AG08395 (cell line): ENCODE measurements around the gene POLE2.
"Not testable (repeated sequence)": the region's sequence is repeated elsewhere in the genome, so short reads cannot be mapped to it uniquely, and the experiment has no call there.

Source experiments
- DNase-seq: peaks from one replicate; pipeline ENCODE4 v3.0.0; 2012; ENCODE audit warnings: mixed read lengths, low spot score

POLE2 gene

GRCh38 chr14:49687942-49688700 is at the start of gene POLE2:
Gene POLE2 (minus strand): TSS chr14:49688214. CDS start chr14:49688203, 11 bp downstream.
- DNase-seq: peak; percentile 74

- DNase-seq: not testable (repeated sequence)
Observed at GRCh38 chr14:49735669-49736068, 47.7 kb upstream of the POLE2 start.

- DNase-seq: no peak
Observed at GRCh38 chr14:49733836-49734235, 45.8 kb upstream of the POLE2 start.

- no peak for DNase-seq
Observed at GRCh38 chr14:49732896-49733295, 44.9 kb upstream of the POLE2 start.

- DNase-seq: no peak
Observed at GRCh38 chr14:49727171-49727570, 39.2 kb upstream of the POLE2 start.

DNA sequence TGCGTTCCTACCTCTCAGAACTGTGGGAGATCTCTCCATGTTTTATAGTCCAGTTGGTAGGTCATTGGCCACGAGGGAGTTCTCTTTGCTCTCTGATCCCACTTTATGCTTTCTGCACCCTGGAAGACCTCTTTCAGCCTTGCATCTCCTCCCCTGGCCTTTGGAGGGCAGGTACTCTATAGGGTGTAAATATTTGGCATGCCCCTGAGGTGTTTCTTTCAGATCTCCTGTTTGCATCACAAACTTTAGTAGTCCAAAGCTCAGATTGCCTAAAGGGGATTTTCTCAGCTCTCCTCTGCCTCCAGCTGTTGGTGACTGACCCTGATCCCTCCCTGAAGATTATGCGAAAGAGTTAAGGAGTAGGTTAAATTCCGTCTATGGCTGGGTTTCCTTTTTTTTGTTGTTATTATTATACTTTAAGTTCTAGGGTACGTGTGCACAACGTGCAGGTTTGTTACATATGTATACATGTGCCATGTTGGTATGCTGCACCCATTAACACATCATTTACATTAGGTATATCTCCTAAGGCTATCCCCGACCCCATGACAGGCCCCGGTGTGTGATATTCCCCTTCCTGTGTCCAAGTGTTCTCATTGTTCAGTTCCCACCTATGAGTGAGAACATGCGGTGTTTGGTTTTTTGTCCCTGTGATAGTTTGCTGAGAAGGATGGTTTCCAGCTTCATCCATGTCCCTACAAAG is 33.9 kb upstream of the POLE2 start:
- DNase-seq: not testable (repeated sequence)

DNA sequence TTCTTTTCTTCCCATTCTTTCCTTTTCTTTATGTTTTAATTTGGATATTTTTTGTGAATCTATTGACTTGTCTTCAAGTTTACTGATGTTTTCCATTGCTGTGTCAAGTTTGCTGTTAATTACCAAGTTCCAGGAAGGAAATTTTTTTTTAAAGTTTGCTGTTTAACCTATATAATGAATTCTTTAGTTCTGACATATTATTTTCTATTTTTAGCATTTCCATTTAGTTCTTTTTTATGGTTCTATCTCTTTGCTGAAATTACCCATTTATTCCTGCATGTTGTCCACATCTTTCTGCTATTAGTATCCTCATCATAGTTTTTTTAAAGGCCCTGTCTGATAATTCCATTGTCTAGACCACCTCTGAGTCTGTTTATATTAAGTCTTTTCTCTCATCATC is 32.7 kb upstream of the POLE2 start:
- DNase-seq: no peak

- not testable (repeated sequence) for DNase-seq
Observed at GRCh38 chr14:49710993-49711392, 23.0 kb upstream of the POLE2 start.

- DNase-seq: not testable (repeated sequence)
Observed at GRCh38 chr14:49704471-49704870, 16.5 kb upstream of the POLE2 start.

GRCh38 chr14:49703965-49704364 is 16.0 kb upstream of the POLE2 start:
- no peak for DNase-seq

DNA sequence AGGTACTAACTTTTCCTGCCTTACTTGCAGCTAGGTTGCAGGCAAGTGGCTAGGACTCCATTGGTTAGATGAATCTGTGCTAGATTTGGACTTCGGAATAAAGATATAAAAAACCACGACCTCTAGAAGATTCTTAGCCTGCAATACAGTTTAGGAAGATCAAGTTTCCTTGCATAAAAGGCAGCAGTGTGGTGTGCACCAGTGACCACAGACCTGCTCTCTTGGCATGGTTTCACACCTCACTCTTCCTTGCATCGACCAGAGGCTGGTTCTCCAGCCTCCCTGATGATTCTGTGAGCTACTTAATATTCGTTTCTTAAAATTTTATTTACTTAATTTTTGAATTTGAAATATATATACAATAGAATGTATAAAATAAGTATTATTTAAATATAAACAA is 14.7 kb upstream of the POLE2 start:
- no peak for DNase-seq

- DNase-seq: not testable (repeated sequence)
Observed at GRCh38 chr14:49693735-49694124, 5.7 kb upstream of the POLE2 start.

DNA sequence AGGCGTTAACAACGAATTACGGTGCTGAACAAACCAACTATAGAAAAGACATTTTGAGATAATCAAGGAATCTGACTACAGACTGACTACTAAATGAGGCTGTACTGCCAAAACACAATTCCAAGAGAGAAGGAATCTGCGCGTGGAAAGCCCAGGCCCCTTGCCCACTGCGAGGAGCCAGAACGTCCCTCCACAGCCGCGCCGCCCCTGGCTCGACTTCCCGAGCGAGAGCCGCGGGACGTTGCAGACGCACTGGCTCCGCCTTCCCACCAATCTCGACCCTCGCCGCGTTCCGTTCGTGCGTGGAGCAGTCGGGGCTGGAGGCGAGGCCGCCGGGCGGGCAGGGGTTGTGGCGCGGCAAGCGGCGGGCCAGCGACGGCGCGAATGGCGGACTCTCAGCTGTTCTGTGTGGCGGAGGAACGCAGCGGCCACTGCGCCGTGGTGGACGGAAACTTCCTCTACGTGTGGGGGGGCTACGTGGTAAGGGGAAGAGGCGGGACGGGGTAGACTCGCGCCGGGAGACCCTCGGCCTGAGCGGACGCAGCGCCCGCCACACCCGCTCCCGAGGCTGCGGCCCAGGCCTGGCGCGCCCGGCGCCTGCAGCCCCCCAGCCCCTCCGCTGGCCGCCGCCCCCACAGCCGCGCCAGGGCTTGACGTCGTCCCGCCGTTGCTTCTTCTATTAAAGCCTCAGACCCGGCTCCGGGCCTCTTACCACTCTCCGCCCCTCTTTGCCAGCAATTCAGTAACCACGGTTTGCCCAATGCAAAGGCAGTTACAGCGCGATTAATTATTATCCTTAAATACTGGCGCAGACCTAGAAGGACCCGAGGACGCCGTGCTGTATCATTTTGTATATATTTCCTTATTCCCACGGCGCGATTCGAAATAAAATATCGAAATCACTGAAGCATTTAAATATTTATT is 5.1 kb upstream of the POLE2 start, which contains the start of gene KLHDC1:
KLHDC1 (plus strand) TSS at position 310 of the 924 bp plus-strand sequence; CDS start at position 385, 75 bp downstream.
- DNase-seq: peak; percentile 80

- DNase-seq: peak; percentile 8
Observed at GRCh38 chr14:49692193-49692757, 4.3 kb upstream of the POLE2 start.

DNA sequence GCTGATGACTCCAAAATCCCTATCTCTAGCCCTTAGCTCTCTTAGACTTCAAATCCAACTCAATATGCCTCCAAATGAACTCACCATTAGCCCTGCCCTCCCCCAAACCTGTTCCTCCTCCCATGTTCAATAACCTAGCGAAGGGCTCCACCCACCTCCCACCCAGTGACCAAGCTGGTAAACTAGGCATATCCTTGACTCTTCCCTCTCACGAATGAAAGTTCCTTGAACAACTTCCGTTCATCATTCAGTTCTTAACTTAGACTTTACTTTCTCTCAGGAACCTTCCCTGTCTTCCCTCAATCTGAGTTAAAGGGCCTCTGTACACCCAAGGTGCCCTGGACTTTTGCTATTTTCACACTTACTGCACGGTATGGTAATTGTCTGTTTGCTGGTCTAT is 3.0 kb upstream of the POLE2 start:
- DNase-seq: no peak

GRCh38 chr14:49688701-49689030 is 652 bp upstream of the POLE2 start:
- DNase-seq: no peak

GRCh38 chr14:49686425-49686824 is 1.6 kb downstream of the POLE2 start:
- DNase-seq: no peak

- peak; percentile 31 for DNase-seq
Observed at GRCh38 chr14:49679271-49679670, 8.7 kb downstream of the POLE2 start.

GRCh38 chr14:49677643-49678042 is 10.4 kb downstream of the POLE2 start:
- DNase-seq: no peak

GRCh38 chr14:49673586-49673985 is 14.4 kb downstream of the POLE2 start:
- DNase-seq: no peak

DNA sequence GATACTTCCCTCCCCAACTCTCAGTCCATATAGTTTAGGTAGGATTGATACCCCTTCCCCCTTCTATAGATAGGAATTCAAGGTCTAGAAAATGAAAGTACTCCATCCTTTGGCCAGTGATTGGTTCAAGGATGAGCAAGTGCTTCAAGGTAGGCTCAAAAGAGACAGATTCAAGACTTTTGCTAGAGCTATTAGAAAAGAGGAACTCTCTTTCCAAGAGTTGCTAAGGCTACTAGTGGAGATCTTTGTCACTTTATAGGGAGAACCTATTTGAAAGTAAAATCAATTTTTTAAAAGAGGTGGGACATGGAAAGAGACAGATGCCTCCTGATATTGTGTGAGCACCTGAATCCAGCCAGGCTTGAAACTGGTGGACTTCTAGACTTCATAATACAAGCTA is 17.5 kb downstream of the POLE2 start:
- no peak for DNase-seq
